Activated T-cell treated with anti-CD3 and anti-CD28 coated beads, Interleukin-2, amount 50 U/mL, for 4 hours (primary cell): ENCODE measurements around the gene CCDC192. TPM values are rescaled to one million over a fixed set of nuclear protein-coding genes. Genes with fewer than 3 reads are reported as not detected.

ENCODE experiments used
- ATAC-seq, 2 donors: fragments of 200-7000 bp; cut with Tn5 transposase; one replicate each; pipeline ENCODE4 v1.10.0; 2021
- DNase-seq: peaks from one replicate; pipeline ENCODE4 v3.0.0-alpha.2; 2020
- H3K27me3 Mint-ChIP-seq: one replicate; pipeline ENCODE4 v1.8.0; 2021; ENCODE audit warnings: low read depth, mixed read lengths
- H3K36me3 Mint-ChIP-seq: one replicate; pipeline ENCODE4 v1.8.0; 2022; ENCODE audit warnings: mixed read lengths; ENCODE audit not compliant: insufficient read depth
- H3K4me1 Mint-ChIP-seq: one replicate; pipeline ENCODE4 v1.8.0; 2021; ENCODE audit warnings: low read depth, mixed read lengths
- H3K4me3 Mint-ChIP-seq: one replicate; pipeline ENCODE4 v1.8.0; 2021; ENCODE audit warnings: mild to moderate bottlenecking, moderate library complexity, mixed read lengths
- H3K9me3 Mint-ChIP-seq: one replicate; pipeline ENCODE4 v1.8.0; 2021; ENCODE audit warnings: mixed read lengths
- total RNA-seq, 3 donors: library from RNA; stranded (reverse); gene quantifications; one replicate each; pipeline ENCODE4 v1.2.1, GENCODE V29; 2021

CCDC192 gene
- total RNA-seq, 3 donors from 2014 or later, result not detected

DNA sequence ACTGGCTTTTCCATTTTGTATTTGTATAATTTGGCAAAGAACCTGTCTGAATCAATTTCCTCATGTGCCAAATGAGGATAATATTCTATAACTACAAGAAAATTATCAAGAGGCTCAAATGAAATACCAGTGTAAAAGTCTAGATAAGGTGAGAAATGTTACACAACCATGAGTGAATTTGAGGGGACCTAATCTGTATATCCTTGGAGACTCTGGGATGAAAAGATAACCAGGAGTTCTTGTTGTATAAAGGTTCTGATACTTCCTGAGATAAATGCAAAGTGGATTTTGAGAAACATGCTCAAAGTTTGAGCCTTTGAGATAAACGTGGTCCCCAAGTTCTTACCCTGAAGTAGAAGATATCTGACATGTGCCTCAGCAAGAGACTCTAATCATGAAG is 260.0 kb downstream of the CCDC192 start:
- Mint-ChIP-seq H3K27me3 (no peaks in the 10 kb centered on the region), H3K9me3 (peaks cover 8% of the 10 kb centered on the region), H3K36me3 (peaks cover 28% of the 10 kb centered on the region), H3K4me3 (no peak overlapping the region), H3K4me1 (peaks cover 15% of the 10 kb centered on the region)
- ATAC-seq (no peak), DNase-seq (no peak)

DNA sequence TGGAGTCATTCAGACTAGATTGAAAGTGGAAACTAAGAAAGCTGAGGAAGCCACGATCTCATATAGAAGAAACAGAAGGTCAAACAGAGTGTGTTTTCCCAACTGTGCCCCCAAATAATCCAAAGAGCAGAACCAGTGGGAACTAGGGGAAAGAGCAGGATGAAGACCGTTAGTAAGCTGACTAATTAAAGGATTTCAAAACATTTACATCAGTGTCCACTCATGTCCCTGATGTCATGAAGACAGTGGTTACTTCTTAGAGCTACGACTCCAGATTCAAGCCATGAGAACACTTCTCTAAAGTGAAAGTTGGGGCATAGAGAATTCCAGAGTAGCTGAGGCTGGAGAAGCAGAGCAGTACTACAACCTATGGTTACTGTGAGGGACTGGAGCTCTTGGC is 260.7 kb downstream of the CCDC192 start:
- no peak overlapping the region for H3K4me3 Mint-ChIP-seq
- no peaks in the 10 kb centered on the region for H3K27me3 Mint-ChIP-seq
- no peak for DNase-seq
- peaks cover 15% of the 10 kb centered on the region for H3K4me1 Mint-ChIP-seq
- ATAC-seq, result no peak
- peaks cover 29% of the 10 kb centered on the region for H3K36me3 Mint-ChIP-seq
- peaks cover 8% of the 10 kb centered on the region for H3K9me3 Mint-ChIP-seq

DNA sequence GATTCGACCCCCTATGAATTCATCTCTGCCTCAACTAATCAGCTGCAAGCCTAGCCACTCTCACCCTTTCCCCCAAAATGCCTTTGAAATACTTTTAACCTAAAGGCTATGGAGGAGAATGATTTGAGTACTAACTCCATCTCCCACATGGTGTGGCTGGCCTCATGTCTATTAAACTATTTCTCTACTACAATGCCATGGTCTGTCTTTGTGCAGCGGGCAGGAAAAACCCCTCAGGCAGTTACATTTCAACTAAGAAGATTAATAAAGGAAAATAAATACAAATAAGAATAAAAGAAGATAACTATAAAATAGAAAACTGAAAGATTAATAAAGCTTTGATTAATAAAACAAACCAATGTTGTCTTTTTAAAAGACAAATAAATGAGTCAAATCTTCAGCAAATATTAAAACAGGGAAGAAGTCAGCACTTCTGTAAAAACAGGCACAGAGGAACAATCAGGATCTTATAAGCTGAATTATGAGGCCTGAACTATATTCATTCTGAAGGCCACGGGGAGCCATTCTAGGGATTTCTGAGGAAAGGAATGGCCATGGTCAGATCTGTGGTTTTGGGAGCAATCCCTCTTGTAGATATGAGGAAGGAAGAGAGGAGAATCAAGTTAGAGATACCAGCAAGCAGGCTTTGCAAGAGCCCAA is 264.3 kb downstream of the CCDC192 start:
- DNase-seq, result no peak
- H3K9me3 Mint-ChIP-seq, result peaks cover 8% of the 10 kb centered on the region
- no peaks in the 10 kb centered on the region for H3K27me3 Mint-ChIP-seq

DNA sequence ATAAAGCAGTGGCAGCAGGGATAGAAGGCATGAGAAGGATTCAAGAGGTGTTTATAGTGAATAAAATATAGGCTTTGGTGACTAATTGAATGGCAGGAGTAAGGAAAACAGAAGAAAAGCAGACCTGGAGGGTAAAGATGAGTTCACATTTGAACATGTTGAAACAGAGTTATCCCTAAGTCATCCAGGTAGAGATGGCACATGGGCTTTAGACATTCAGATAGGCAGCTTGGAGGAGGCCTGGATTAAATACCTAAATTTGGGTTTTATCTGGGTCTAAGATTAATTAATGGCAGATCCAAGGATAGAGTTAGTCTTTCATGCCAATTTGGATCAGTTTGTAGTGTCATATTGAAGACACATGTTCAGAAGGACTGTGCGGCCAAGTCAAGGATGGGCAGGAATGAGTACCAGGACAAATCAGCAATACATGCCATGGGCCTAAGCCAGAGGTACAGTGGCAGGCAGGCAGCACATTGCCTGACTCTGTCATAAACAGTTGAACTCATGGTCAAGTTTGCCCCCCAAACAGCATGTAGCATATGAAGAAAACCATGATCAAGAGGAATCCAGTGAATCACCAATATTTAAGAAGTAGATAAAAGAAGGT is 264.9 kb downstream of the CCDC192 start:
- H3K4me1 Mint-ChIP-seq, result no peaks in the 10 kb centered on the region
- H3K27me3 Mint-ChIP-seq, result no peaks in the 10 kb centered on the region
- ATAC-seq (no peak), DNase-seq (no peak)
- H3K4me3 Mint-ChIP-seq, result no peak overlapping the region
- peaks cover 33% of the 10 kb centered on the region for H3K36me3 Mint-ChIP-seq
- peaks cover 8% of the 10 kb centered on the region for H3K9me3 Mint-ChIP-seq

More for the DNA sequence above, 264.3 kb downstream of the CCDC192 start:
- Mint-ChIP-seq H3K4me3 (no peak overlapping the region), H3K4me1 (no peaks in the 10 kb centered on the region), H3K36me3 (peaks cover 33% of the 10 kb centered on the region)
- no peak for ATAC-seq

DNA sequence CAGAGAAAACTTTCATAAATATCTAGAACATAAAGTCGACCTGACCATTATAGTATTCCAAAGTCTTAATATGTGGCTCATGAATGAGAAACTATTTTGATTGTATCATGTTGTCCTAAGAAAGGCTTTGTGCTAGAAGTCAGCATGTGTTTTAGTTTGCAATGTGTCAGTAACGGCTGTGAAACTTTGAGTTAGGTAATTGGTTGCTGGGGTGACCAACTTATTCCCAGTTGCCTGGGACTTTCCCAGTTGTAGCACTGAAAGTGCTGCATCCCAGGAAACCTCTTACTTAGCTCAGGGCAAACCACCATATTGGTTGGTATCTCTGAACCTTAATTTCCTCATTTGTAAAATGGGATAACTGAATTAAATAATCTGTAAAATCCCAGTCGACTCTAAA is 265.8 kb downstream of the CCDC192 start:
- DNase-seq (no peak), ATAC-seq (no peak)
- Mint-ChIP-seq H3K36me3 (peaks cover 33% of the 10 kb centered on the region), H3K9me3 (peaks cover 8% of the 10 kb centered on the region), H3K4me3 (no peak overlapping the region), H3K4me1 (no peaks in the 10 kb centered on the region), H3K27me3 (no peaks in the 10 kb centered on the region)

DNA sequence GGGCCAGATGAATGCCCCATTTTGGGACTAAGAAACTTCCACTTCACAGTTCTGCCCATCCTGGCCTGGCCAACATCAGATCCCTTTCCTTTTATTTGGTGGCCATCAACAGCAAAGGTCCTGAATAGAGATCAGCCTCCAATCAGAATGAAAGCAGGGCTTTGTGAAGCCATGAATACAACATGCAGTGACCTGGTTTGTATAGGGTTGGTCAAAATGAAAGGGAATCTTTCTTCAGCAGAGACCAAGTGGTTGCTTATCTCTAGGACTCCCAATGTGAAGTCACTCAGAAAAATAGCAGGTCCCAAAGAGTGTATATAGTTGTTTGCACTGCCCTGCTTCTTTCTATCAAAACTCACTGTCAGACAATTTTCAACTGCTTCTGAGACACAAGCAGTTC is 266.5 kb downstream of the CCDC192 start:
- DNase-seq, result no peak
- ATAC-seq, result no peak
- Mint-ChIP-seq H3K36me3 (peaks cover 30% of the 10 kb centered on the region), H3K27me3 (no peaks in the 10 kb centered on the region), H3K4me1 (no peaks in the 10 kb centered on the region), H3K4me3 (no peak overlapping the region), H3K9me3 (peaks cover 8% of the 10 kb centered on the region)

DNA sequence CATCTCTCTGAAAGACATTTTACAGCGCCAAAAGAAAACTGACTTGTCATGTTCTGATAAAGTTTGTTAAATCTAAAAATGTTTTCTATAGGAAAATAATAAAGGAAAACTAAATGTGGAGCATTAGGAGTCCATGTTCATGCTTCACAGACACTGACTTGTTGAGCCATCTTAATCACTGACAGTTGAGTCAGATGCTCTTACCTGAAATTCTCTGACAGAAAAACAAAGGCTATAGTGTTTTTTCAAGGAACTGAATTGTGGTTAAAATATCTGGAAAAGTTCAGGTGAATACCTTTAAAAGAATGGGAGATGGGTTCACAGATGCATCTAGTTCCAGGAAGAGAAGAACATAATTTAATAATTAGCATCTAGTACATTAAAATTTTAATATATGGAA is 266.9 kb downstream of the CCDC192 start:
- DNase-seq (no peak), ATAC-seq (no peak)
- peaks cover 26% of the 10 kb centered on the region for H3K36me3 Mint-ChIP-seq
- no peaks in the 10 kb centered on the region for H3K27me3 Mint-ChIP-seq
- H3K4me1 Mint-ChIP-seq, result no peaks in the 10 kb centered on the region
- H3K4me3 Mint-ChIP-seq, result no peak overlapping the region
- H3K9me3 Mint-ChIP-seq, result peaks cover 4% of the 10 kb centered on the region

DNA sequence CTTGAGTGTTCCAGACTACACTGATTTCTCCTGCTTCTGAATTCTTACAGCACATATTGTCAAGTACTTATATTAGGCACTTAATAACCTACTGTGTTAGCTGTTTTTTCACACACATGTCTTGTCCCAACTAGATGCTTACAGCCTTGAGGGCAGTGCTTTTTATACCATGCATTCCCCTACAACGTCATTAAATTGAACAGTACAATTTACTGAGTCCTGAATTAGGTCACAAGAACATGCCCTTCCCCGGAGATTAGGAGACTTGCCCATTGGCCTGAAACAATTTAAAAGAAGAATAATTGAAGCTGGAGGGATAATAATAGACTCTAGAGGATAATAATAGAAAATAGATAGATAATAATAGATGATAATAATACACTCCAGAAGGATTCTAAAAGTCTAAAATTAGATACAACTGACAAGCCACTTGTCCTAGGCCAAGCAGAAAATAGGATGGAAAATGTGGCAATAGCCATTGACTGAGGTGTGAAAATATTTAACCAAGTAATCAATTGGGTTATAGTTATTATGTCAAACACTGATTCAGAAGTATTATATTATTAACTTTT is 267.7 kb downstream of the CCDC192 start:
- ATAC-seq (no peak), DNase-seq (no peak)
- Mint-ChIP-seq H3K4me1 (no peaks in the 10 kb centered on the region), H3K9me3 (no peaks in the 10 kb centered on the region), H3K36me3 (peaks cover 20% of the 10 kb centered on the region), H3K4me3 (no peak overlapping the region), H3K27me3 (no peaks in the 10 kb centered on the region)

DNA sequence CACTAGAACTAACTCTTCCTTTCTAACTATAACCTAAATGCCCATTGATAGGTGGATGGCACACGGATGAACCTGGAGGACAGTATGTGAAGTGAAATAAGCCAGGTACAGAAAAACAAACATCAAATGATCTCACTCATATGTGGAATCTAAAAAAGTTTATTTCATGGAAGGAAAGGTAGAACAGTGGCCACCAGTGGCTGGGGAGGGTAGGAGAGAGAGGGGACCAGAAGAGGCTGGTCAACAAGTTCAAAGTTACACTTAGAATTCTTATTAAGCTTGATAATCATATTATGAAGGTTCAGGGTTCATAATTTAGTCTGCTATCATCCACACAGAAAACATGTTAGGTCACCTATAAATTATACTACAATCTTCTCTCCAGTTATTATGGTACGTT is 272.8 kb downstream of the CCDC192 start:
- peaks cover 2% of the 10 kb centered on the region for H3K36me3 Mint-ChIP-seq
- no peaks in the 10 kb centered on the region for H3K4me1 Mint-ChIP-seq
- no peak overlapping the region for H3K4me3 Mint-ChIP-seq
- no peak for ATAC-seq
- no peaks in the 10 kb centered on the region for H3K27me3 Mint-ChIP-seq
- no peak for DNase-seq
- H3K9me3 Mint-ChIP-seq, result no peaks in the 10 kb centered on the region

DNA sequence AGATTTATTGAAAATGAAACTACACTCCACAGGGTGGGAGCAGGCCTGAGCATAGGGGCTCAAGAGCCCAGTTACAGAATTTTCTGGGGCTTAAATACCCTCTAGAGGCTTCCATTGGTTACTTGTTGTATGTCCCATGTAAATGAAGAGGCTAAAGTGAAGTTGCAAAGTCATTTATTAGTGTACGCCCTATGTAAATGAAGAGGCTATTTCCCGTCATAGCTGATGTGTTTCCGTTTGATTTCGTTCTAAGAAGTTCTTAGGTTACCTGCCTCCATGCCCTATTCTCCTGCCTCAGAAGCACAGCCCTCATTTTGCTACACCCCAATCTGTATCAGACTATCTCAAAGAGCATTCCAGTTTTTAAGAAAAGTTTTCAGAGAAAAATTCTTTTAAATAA is 273.3 kb downstream of the CCDC192 start:
- no peaks in the 10 kb centered on the region for H3K36me3 Mint-ChIP-seq
- H3K9me3 Mint-ChIP-seq, result no peaks in the 10 kb centered on the region
- no peaks in the 10 kb centered on the region for H3K27me3 Mint-ChIP-seq
- H3K4me3 Mint-ChIP-seq, result no peak overlapping the region
- ATAC-seq (no peak), DNase-seq (no peak)
- H3K4me1 Mint-ChIP-seq, result no peaks in the 10 kb centered on the region

DNA sequence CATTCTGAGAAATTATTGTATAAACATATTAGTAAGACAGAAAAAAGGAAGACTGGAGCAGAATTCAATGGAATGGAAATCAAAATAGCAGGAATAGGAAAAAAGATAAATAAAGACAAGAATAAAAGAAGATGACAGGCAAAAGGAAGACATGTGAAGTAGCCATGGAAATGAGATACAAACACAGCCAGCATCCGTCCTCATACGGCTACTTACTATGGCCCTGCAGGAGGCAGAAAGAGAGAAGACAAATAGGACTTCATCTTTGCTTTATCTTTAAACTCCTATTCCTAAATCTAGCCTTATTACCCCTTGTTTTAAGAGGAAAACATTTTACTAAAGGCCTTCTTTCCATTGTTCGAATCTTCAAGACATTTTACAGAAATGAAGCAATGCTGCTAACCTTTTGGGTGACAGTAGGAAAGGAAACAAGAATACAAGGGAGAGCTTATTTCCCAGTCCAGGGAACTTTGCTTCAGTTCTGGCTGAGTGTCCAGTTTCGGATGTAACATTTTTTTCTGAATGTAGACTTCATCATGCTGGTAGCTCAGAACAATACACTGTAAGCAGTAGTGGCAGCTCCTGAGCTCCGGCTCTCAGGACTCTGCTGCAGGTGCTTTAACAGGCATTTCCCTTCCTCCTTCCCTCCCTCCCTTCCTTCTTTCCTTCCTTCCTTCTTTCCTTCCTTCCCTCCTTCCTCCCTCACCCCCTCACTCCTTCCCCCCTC is 274.0 kb downstream of the CCDC192 start:
- no peaks in the 10 kb centered on the region for H3K27me3 Mint-ChIP-seq
- no peak for DNase-seq
- H3K36me3 Mint-ChIP-seq, result no peaks in the 10 kb centered on the region
- no peak overlapping the region for H3K4me3 Mint-ChIP-seq
- no peak for ATAC-seq
- H3K4me1 Mint-ChIP-seq, result no peaks in the 10 kb centered on the region
- no peaks in the 10 kb centered on the region for H3K9me3 Mint-ChIP-seq

DNA sequence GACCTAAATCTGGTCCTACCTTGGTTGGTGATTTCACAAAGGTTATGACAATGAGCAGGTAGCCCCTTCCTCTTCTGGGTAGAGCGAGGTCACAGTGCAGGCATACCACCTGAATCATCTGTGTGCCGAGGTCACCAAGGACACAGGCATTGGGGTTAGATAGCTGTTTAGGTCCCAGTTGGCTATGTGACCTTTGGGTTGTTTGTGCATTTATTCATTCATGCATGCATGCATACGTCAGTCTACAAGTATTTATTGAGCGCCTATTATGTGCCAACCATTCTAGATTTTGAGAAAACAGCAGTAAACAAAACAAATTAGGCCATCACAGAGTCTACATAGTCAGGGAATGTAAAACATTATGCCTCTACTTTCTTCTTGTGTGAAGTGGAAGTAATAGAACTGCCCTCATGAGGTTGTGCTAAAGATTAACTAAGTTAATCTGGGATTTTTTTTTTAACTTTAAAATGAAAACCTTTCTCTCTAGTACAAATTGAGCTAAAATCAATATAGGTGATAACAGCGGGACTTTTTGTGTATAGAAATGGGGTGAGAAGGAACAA is 275.6 kb downstream of the CCDC192 start:
- peaks cover 6% of the 10 kb centered on the region for H3K36me3 Mint-ChIP-seq
- no peak for ATAC-seq
- no peaks in the 10 kb centered on the region for H3K27me3 Mint-ChIP-seq
- no peaks in the 10 kb centered on the region for H3K4me1 Mint-ChIP-seq
- no peak overlapping the region for H3K4me3 Mint-ChIP-seq
- H3K9me3 Mint-ChIP-seq, result no peaks in the 10 kb centered on the region
- no peak for DNase-seq

DNA sequence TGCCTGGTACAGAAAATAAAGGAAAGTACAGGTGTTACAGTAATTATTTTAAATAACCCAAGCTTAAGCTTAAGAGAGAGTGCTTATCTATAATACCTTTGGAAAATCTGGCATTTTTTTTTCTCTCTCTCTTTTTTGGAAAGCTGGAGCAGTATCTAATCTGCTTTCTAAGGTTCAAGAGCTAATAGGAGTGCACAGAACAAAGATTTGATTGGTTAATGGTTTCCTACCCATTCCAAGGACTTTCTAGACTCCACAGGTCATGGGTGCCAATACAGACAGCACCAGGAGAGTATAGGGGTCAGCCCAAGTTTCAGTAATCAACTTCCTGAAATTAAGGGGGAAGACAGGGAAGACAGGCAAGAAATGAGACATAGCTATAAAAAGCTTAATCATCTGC is 276.3 kb downstream of the CCDC192 start:
- Mint-ChIP-seq H3K36me3 (peaks cover 6% of the 10 kb centered on the region), H3K4me3 (no peak overlapping the region), H3K4me1 (no peaks in the 10 kb centered on the region), H3K27me3 (no peaks in the 10 kb centered on the region), H3K9me3 (no peaks in the 10 kb centered on the region)
- ATAC-seq, result no peak
- DNase-seq, result no peak

DNA sequence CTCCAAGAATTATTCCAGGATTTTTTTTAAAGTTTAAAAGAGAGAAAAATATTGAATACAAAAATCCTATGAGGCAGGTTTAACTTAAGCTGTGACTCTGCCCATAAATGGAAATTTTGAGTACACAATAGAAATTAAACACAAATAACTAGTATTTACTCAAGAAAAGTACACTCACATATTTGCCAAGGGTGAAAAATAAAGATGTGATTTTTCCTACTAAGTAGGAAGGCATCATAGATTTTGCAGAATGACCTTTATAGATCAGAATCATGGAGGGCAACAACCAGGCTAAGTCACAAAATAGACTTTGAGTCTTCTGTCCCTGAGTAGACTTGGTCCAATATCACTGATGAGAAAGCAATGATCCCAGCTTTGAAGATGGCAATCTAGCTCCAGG is 277.7 kb downstream of the CCDC192 start:
- Mint-ChIP-seq H3K4me1 (no peaks in the 10 kb centered on the region), H3K4me3 (no peak overlapping the region), H3K36me3 (peaks cover 6% of the 10 kb centered on the region), H3K27me3 (no peaks in the 10 kb centered on the region), H3K9me3 (no peaks in the 10 kb centered on the region)
- ATAC-seq (no peak), DNase-seq (no peak)
